Measurements from ENCODE around the gene CENPT. TPM values are rescaled to one million over a fixed set of nuclear protein-coding genes. Genes with fewer than 3 reads are reported as not detected.

CENPT gene
- total and polyA plus RNA-seq, 2 of the 13 experiments (the other 11 are each of a cell fraction or from before 2014, with no cell fraction given) = 40.9 to 43.3 TPM

- TF ChIP-seq KLF16 (CRISPR knock-in tag; IDR thresholded peaks at IDR 0.05) = peak in 1 of 2 experiments; percentile 66; a peak in 2 of 4 replicates
- TF ChIP-seq SCMH1 (CRISPR knock-in tag; IDR thresholded peaks at IDR 0.05; ENCODE audit: borderline replicate concordance) = no peak
- TF ChIP-seq ZBTB25 (CRISPR knock-in tag; IDR thresholded peaks at IDR 0.05) = peak; percentile 17; the same call in 1 of the 2 replicates
- peak; percentile 23; the same call in 1 of the 2 replicates for TF ChIP-seq ZNF564 (CRISPR knock-in tag; IDR thresholded peaks at IDR 0.05)
- no peak for TF ChIP-seq STAT5B (CRISPR knock-in tag; IDR thresholded peaks at IDR 0.05)
- TF ChIP-seq SSRP1 (CRISPR knock-in tag; IDR thresholded peaks at IDR 0.05) = no peak
- TF ChIP-seq ISL2 (CRISPR knock-in tag; IDR thresholded peaks at IDR 0.05) = peak; percentile 66
- no peak for TF ChIP-seq SMYD3 (CRISPR knock-in tag; IDR thresholded peaks at IDR 0.05)
- no peak for TF ChIP-seq BATF2 (CRISPR knock-in tag; IDR thresholded peaks at IDR 0.05)
- TF ChIP-seq ZNF652 (CRISPR knock-in tag; IDR thresholded peaks at IDR 0.05; ENCODE audit: borderline replicate concordance, low read depth) = no peak
- no peak for TF ChIP-seq AHR (CRISPR knock-in tag; IDR thresholded peaks at IDR 0.05)
- TF ChIP-seq ATF4 (CRISPR knock-in tag; IDR thresholded peaks at IDR 0.05) = peak in 1 of 2 experiments; percentile 58; a peak in 2 of 4 replicates
- TF ChIP-seq BRF2 (CRISPR knock-in tag; IDR thresholded peaks at IDR 0.05) = no peak
- TF ChIP-seq GABPA (IDR thresholded peaks at IDR 0.05; ENCODE audit: low read depth, low read length) = peak; percentile 52
- peak; percentile 90 for TF ChIP-seq GABPA (CRISPR knock-in tag; IDR thresholded peaks at IDR 0.05; ENCODE audit: low read depth)
- no peak for TF ChIP-seq CC2D1A (CRISPR knock-in tag; IDR thresholded peaks at IDR 0.05)
- no peak for TF ChIP-seq USF2 (IDR thresholded peaks at IDR 0.05; ENCODE audit: low read depth, low read length)
- no peak for TF ChIP-seq USF2 (CRISPR knock-in tag; IDR thresholded peaks at IDR 0.05; ENCODE audit: borderline replicate concordance)
- TF ChIP-seq PTBP1 (IDR thresholded peaks at IDR 0.05; ENCODE audit: low read depth, low read length, poor library complexity, severe bottlenecking) = no peak
- no peak for TF ChIP-seq ZBTB14 (CRISPR knock-in tag; IDR thresholded peaks at IDR 0.05)
- TF ChIP-seq NAIF1 (CRISPR knock-in tag; IDR thresholded peaks at IDR 0.05; ENCODE audit: borderline replicate concordance) = no peak
Measured at GRCh38 chr16:67806428-67807147, 40.9 kb downstream of the CENPT start, which contains the start of the genes RANBP10 and TSNAXIP1 (continued).
